SK-N-SH (cell line): Measurements from ENCODE around the gene SLC17A7. TPM values are rescaled to one million over a fixed set of nuclear protein-coding genes. Genes with fewer than 3 reads are reported as not detected.

ENCODE experiments used
- CTCF ChIA-PET: fragments of 300-600, 350-600 bp; formaldehyde crosslinking; extraction: SDS; loops from one replicate; lab custom pipeline; 2021; lab: Yijun Ruan, JAX
- POLR2A ChIA-PET: fragments of 350-600 bp; sonication (Branson Sonifier 250); formaldehyde crosslinking; extraction: SDS; loops from one replicate; lab custom pipeline; 2020; ENCODE audit warnings: antibody characterized with exemption, inconsistent platforms; lab: Yijun Ruan, JAX
- DNase-seq: peaks from one replicate; pipeline ENCODE4 v3.0.0; 2012
- H2AFZ ChIP-seq: fragments of 200-600 bp; sonication (generic); 2 replicates; pipeline ENCODE4 v1.8.1; 2016; ENCODE audit warnings: antibody characterized with exemption, mild to moderate bottlenecking, low read depth
- H3F3A ChIP-seq: fragments of 200-600 bp; sonication (generic); replicated peaks from 2 replicates; pipeline ENCODE3; 2016; ENCODE audit warnings: antibody characterized with exemption, mild to moderate bottlenecking; ENCODE audit not compliant: insufficient read depth
- H3K27ac ChIP-seq, 2 experiments: fragments of 200-500 bp in 1 of 2; fragments of 200-600 bp in 1 of 2; sonication (Bioruptor generic) in 1 of 2; sonication (generic), shearing (Covaris generic) in 1 of 2; 2 replicates each; pipeline versions ENCODE4 v1.5.1 to v1.6.1; 2014 to 2016; ENCODE audit warnings: low read depth in 2 of 2, inconsistent platforms in 1 of 2, low read length in 1 of 2, mild to moderate bottlenecking in 1 of 2, mixed read lengths in 1 of 2
- H3K27me3 ChIP-seq: fragments of 200-600 bp; sonication (generic), shearing (Covaris generic); 2 replicates; pipeline ENCODE4 v1.6.1; 2016; ENCODE audit warnings: mixed run types; ENCODE audit not compliant: insufficient read depth
- H3K36me3 ChIP-seq, 2 experiments: fragments of 200-500 bp in 1 of 2; fragments of 200-600 bp in 1 of 2; sonication (Bioruptor generic) in 1 of 2; sonication (generic) in 1 of 2; replicated peaks in 1 of 2; 2 replicates each; pipeline versions ENCODE3 to v1.5.1; 2014 to 2016; ENCODE audit warnings: low read length in 1 of 2, mild to moderate bottlenecking in 1 of 2; ENCODE audit not compliant: insufficient read depth in 2 of 2, control insufficient read depth in 1 of 2
- H3K4me1 ChIP-seq, 2 experiments: fragments of 200-500 bp in 1 of 2; fragments of 200-600 bp in 1 of 2; sonication (Bioruptor generic) in 1 of 2; sonication (generic), shearing (Covaris generic) in 1 of 2; 2 replicates each; pipeline versions ENCODE4 v1.5.1 to v1.6.1; 2014 to 2016; ENCODE audit warnings: low read depth in 1 of 2, low read length in 1 of 2, mixed run types in 1 of 2; ENCODE audit not compliant: insufficient read depth in 2 of 2, control insufficient read depth in 1 of 2
- H3K4me2 ChIP-seq: fragments of 200-600 bp; sonication (generic), shearing (Covaris generic); 2 replicates; pipeline ENCODE4 v1.6.1; 2017; ENCODE audit warnings: mixed run types
- H3K4me3 ChIP-seq, 2 experiments: fragments of 200-500 bp in 1 of 2; fragments of 200-600 bp in 1 of 2; sonication (Bioruptor generic) in 1 of 2; sonication (generic), shearing (Covaris generic) in 1 of 2; 2 replicates each; pipeline versions ENCODE4 v1.5.1 to v1.8.1; 2014 to 2016; ENCODE audit warnings: low read depth in 2 of 2, inconsistent platforms in 1 of 2, low read length in 1 of 2, mild to moderate bottlenecking in 1 of 2, mixed read lengths in 1 of 2, moderate library complexity in 1 of 2
- H3K79me2 ChIP-seq: fragments of 200-600 bp; sonication (generic); 2 replicates; pipeline ENCODE4 v1.8.1; 2017; ENCODE audit warnings: mild to moderate bottlenecking; ENCODE audit not compliant: insufficient read depth
- H3K9ac ChIP-seq: fragments of 200-600 bp; sonication (generic); 2 replicates; pipeline ENCODE4 v1.6.1; 2017; ENCODE audit warnings: mixed run types
- H3K9me2 ChIP-seq: fragments of 200-600 bp; sonication (generic); 2 replicates; pipeline ENCODE4 v1.6.1; 2017; ENCODE audit warnings: mixed run types
- H3K9me3 ChIP-seq: fragments of 200-600 bp; sonication (generic); 2 replicates; pipeline ENCODE4 v1.6.1; 2017; ENCODE audit warnings: mixed run types, mild to moderate bottlenecking, moderate library complexity
- H4K20me1 ChIP-seq: fragments of 200-600 bp; sonication (generic); 2 replicates; pipeline ENCODE4 v1.6.1; 2017; ENCODE audit warnings: mild to moderate bottlenecking, mixed run types; ENCODE audit not compliant: insufficient read depth
- FOXJ3 ChIP-seq: sonication (generic); formaldehyde crosslinking; IDR thresholded peaks from 2 replicates; pipeline ENCODE4 v1.5.1; 2020; ENCODE audit warnings: mild to moderate bottlenecking, missing genetic modification reagents
- FOXM1 ChIP-seq: IDR thresholded peaks from 2 replicates; pipeline ENCODE4 v1.4.0; 2012; ENCODE audit warnings: low read depth, mild to moderate bottlenecking
- GABPA ChIP-seq: IDR thresholded peaks from 2 replicates; pipeline ENCODE4 v1.4.0; 2012; ENCODE audit warnings: low read depth, mild to moderate bottlenecking
- IRF3 ChIP-seq: fragments of 150-350 bp; IDR thresholded peaks from 2 replicates; pipeline ENCODE4 v1.6.1; 2016; ENCODE audit warnings: mild to moderate bottlenecking, low read depth, low read length
- POLR2AphosphoS5 ChIP-seq: IDR thresholded peaks from 2 replicates; pipeline ENCODE4 v1.6.1; 2012; ENCODE audit warnings: low read depth, low read length
- RAD21 ChIP-seq: IDR thresholded peaks from 2 replicates; pipeline ENCODE4 v1.6.1; 2012; ENCODE audit warnings: mild to moderate bottlenecking, low read length
- RFX5 ChIP-seq: IDR thresholded peaks from 2 replicates; pipeline ENCODE4 v1.6.1; 2012; ENCODE audit warnings: mild to moderate bottlenecking, improper control_type of control experiment, low read length
- SIN3A ChIP-seq: IDR thresholded peaks from 2 replicates; pipeline ENCODE4 v1.6.1; 2012; ENCODE audit warnings: low read depth, mild to moderate bottlenecking, low read length, moderate library complexity, borderline replicate concordance
- SMC3 ChIP-seq: IDR thresholded peaks from 2 replicates; pipeline ENCODE4 v1.6.1; 2012; ENCODE audit warnings: low read depth, low read length, improper control_type of control experiment
- TAF1 ChIP-seq: IDR thresholded peaks from 2 replicates; pipeline ENCODE4 v1.6.1; 2012; ENCODE audit warnings: low read depth, mild to moderate bottlenecking, low read length, moderate library complexity, borderline replicate concordance
- TCF12 ChIP-seq: IDR thresholded peaks from 2 replicates; pipeline ENCODE4 v1.4.0; 2012
- USF1 ChIP-seq: IDR thresholded peaks from 2 replicates; pipeline ENCODE4 v1.4.0; 2012; ENCODE audit warnings: low read depth, borderline replicate concordance
- WGBS: methylation state at CpG from one replicate; pipeline ENCODE4 v1.1.6; 2017; ENCODE audit warnings: low lambda C conversion rate; 5-methylcytosine and 5-hydroxymethylcytosine counted together
- polyA plus RNA-seq, 3 experiments: library from polyadenylated mRNA; depleted of rRNA; stranded (reverse); fragments of >200 nt; gene quantifications; 2 replicates each; pipeline ENCODE4 v1.2.3, GENCODE V29; 2012
- TF ChIP-seq, protein P1 (sequence below): fragments of 150-350 bp; IDR thresholded peaks from 2 replicates; pipeline ENCODE4 v1.6.1; 2017; ENCODE audit warnings: antibody characterized with exemption, low read length, low read depth, borderline replicate concordance
- TF ChIP-seq, protein P2 (sequence below): IDR thresholded peaks from 2 replicates; pipeline ENCODE4 v1.4.0; 2012; ENCODE audit warnings: low read depth
- TF ChIP-seq, protein P3 (sequence below): IDR thresholded peaks from 2 replicates; pipeline ENCODE4 v1.4.0; 2012; ENCODE audit warnings: low read depth, borderline replicate concordance

The SLC17A7 gene
- polyA plus RNA-seq, 1 of the 3 experiments (the other 2 are of a cell fraction) = 0.59 TPM

- no peak for TF ChIP-seq RFX5
- TF ChIP-seq GABPA = no peak
- no peak for TF ChIP-seq SIN3A
- TF ChIP-seq POLR2AphosphoS5 = no peak
- TF ChIP-seq FOXM1 = no peak
- TF ChIP-seq USF1 = no peak
- TF ChIP-seq TCF12 = no peak
- TF ChIP-seq, protein P1, sequence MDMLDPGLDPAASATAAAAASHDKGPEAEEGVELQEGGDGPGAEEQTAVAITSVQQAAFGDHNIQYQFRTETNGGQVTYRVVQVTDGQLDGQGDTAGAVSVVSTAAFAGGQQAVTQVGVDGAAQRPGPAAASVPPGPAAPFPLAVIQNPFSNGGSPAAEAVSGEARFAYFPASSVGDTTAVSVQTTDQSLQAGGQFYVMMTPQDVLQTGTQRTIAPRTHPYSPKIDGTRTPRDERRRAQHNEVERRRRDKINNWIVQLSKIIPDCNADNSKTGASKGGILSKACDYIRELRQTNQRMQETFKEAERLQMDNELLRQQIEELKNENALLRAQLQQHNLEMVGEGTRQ = no peak
- TF ChIP-seq, protein P2, sequence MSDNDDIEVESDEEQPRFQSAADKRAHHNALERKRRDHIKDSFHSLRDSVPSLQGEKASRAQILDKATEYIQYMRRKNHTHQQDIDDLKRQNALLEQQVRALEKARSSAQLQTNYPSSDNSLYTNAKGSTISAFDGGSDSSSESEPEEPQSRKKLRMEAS = 0 out of 2 replicates have a peak, but pooled peaks have one; percentile 20
- TF ChIP-seq TAF1 = no peak
- TF ChIP-seq IRF3 = no peak
- TF ChIP-seq, protein P3, sequence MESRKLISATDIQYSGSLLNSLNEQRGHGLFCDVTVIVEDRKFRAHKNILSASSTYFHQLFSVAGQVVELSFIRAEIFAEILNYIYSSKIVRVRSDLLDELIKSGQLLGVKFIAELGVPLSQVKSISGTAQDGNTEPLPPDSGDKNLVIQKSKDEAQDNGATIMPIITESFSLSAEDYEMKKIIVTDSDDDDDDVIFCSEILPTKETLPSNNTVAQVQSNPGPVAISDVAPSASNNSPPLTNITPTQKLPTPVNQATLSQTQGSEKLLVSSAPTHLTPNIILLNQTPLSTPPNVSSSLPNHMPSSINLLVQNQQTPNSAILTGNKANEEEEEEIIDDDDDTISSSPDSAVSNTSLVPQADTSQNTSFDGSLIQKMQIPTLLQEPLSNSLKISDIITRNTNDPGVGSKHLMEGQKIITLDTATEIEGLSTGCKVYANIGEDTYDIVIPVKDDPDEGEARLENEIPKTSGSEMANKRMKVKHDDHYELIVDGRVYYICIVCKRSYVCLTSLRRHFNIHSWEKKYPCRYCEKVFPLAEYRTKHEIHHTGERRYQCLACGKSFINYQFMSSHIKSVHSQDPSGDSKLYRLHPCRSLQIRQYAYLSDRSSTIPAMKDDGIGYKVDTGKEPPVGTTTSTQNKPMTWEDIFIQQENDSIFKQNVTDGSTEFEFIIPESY = no peak
- TF ChIP-seq, all 33 proteins: peak for 4
Observed at GRCh38 chr19:49430678-49431329, 10.5 kb downstream of the SLC17A7 start (continued).

DNA sequence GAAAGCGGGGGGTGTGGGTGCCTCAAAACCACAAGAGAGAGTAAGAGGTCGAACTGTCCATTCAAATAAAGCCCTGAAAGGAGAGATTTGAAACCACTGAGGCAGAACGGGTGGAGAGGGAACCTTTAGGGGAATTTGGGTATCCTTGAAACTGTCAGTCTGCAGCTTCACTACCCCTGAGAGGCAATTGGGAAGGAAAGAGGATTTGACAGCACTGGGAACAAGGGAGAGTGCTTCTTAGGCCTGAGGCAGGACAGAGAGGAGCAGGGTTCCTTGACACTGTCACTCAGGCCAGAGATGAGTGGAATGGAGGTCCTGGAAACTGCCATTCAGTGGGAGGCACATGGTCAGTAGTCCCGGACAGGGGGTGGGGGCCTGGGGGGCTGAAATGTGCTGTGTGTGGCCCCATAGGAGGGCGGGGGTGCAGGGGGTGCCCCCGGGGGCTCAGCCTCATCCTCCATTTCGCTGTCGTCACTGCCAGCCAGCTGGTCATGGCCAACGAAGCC is 11.1 kb downstream of the SLC17A7 start:
- no peaks in the 10 kb centered on the region for H3K36me3 ChIP-seq
- H3K4me2 ChIP-seq = no peak overlapping the region
- 40% methylated on average over 6 of the region's 9 CpGs for WGBS
- no peak overlapping the region for H3K4me3 ChIP-seq
- no peaks in the 10 kb centered on the region for H4K20me1 ChIP-seq
- H3F3A ChIP-seq = peaks cover 9% of the 10 kb centered on the region
- no peak overlapping the region for H3K9ac ChIP-seq
- H3K9me3 ChIP-seq = no peaks in the 10 kb centered on the region
- no peaks in the 10 kb centered on the region for H3K79me2 ChIP-seq
- CTCF ChIA-PET = interaction anchor here (1.1 to 6.2 kb wide), 4 partner anchors 10 to 46 kb away, joined by 3 to 51 read pairs (median 10); no protein-coding TSS in a partner anchor
- no peak for TF ChIP-seq SMC3
- no peak for TF ChIP-seq TAF1
- no peak for TF ChIP-seq RAD21
- no peak for TF ChIP-seq TCF12
- TF ChIP-seq USF1 = no peak
- TF ChIP-seq FOXJ3 (CRISPR knock-in tag) = no peak
- H3K4me1 ChIP-seq = peaks cover 0 to 4% of the 10 kb centered on the region in 2 experiments; a peak in 1 of 4 replicates
- no peaks in the 10 kb centered on the region for H3K9me2 ChIP-seq
- no peak overlapping the region for H2AFZ ChIP-seq
- no peak for DNase-seq
- peaks cover 98% of the 10 kb centered on the region for H3K27me3 ChIP-seq
- POLR2A ChIA-PET = no interaction called here
- H3K27ac ChIP-seq = no peak overlapping the region
